ENCODE data around the gene ANO3.
"Not testable (repeated sequence)": the region's sequence is repeated elsewhere in the genome, so short reads cannot be mapped to it uniquely, and the experiment has no call there.

The ANO3 gene

DNA sequence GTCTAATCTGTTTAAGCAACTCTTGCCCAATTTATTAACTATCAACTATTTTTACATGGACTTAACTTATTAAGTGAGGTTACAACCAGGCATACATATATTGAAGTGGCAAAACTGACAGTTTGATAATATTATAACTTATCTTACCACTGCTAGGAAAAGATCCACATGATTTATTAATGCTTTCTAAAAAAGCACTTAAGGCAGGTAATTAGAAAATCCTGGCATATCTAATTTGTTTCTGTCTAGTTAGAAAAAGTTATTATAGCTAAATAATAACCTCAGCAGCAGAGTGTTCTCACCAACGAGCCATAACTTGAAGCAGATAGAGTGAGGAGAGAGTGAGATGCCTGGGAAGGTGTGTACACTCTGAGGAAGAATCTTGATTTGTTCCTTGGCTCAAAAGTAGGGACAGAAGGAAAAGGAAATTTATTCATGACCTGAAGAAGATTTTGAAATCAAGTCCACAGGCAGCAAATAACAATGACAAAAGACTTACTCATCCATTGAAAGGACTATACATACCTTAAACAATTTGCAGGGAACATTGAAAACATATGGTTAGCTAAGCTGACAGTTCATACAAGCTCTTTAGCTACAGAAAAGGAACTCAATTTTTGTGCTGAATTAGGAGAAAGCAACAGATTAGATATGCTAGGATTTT is 247.2 kb downstream of the ANO3 start:
- no peak for DNase-seq

DNA sequence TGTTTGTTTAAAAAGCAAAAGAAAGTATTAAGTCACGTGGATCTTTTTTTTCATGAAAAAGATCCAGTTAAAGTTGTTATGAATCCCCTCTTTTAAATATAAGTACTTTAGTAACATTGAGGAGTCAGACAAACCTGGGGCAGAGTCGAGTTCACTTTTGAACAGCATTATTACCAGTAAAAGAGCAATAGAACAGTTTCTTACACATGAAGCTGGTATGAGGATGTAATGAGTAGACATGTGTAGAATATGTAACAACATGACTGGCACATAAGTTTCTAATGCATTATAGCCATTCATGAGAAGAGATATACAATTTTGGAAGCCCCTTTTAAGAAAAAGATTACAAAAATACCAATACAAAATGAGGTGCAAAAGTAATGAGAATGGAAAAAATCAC is 247.8 kb downstream of the ANO3 start:
- DNase-seq, result no peak

DNA sequence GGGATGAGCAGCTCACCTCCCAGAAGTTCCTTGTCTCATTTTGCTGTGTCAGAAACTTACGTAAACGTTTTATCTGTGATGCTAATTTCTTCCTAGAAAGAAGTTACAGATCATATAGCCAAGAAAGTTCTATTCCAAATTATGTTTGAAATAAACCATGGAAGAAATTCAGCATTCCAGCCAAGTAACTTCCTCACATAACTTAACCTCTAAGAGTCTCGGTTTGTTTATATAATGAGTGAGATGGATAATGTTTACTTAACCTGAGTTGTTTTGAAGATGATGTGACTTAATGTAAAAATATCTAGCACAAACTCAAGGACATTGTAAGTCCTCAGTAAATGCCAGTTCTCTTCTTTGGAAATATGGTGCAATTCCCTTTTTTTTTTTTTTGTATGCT is 249.0 kb downstream of the ANO3 start:
- DNase-seq, result no peak

- DNase-seq, result no peak
These were observed 251.6 kb downstream of the ANO3 start for GRCh38 chr11:26583550-26583949.

DNA sequence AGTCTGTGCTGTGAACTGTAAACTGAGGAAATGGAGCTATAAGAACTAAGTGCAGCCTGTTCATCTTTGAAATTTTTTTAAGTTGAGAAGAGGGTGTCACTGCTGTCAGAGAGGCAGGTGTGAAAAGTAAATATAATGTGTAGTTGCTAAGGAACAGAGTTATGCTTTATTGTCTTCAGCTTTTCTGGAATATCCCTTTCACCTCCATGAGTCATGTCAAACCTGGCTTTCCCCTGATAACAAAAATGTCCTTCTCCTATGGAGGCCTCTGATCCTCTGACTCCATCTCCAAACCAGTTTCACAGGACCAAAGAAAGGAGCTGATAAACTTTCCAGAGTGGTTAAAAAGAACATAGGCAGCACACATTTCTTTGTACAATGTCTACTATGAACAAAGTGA is 252.9 kb downstream of the ANO3 start:
- no peak for DNase-seq

DNA sequence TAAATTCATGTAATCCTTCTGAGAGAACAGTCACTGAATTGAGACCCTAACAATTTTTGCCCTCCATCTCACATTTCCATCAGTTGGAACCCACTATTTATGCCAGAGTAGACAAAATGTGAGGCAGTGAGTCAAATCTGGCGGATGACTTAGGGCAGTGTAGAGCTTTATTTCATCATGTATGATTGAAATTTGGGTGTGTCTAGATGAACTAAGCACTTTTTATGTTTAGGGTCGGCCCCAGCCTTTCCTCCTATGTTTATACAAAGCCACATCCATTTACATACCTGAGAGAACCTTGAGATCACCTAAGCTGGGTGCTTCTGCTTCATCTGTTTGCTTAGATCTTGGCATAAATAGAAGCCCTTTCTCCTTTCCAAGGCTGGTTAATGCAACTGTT is 255.1 kb downstream of the ANO3 start:
- DNase-seq, result no peak

DNA sequence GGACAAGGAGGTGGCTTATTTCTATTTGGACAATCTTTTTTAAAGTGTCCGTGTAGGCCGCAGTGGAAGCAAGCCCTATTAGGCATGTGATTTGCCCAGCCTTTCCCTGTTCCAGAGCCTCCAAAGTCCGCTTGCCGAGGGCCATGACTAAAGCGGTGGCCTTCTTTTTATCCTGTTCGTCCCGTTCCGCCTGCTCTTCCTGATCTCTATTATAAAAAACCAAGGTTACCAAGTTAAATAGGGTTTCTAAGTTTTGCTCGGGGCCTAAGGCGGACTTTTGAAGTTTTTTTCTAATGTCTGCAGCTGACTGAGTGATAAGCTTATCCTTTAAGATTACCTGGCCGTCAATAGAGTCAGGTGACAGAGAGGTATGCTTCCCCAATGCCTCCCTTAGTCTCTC is 261.8 kb downstream of the ANO3 start:
- DNase-seq, result no peak

- DNase-seq, result peak; percentile 46 to 80
These were observed 263.4 kb downstream of the ANO3 start for GRCh38 chr11:26595207-26595865.

DNA sequence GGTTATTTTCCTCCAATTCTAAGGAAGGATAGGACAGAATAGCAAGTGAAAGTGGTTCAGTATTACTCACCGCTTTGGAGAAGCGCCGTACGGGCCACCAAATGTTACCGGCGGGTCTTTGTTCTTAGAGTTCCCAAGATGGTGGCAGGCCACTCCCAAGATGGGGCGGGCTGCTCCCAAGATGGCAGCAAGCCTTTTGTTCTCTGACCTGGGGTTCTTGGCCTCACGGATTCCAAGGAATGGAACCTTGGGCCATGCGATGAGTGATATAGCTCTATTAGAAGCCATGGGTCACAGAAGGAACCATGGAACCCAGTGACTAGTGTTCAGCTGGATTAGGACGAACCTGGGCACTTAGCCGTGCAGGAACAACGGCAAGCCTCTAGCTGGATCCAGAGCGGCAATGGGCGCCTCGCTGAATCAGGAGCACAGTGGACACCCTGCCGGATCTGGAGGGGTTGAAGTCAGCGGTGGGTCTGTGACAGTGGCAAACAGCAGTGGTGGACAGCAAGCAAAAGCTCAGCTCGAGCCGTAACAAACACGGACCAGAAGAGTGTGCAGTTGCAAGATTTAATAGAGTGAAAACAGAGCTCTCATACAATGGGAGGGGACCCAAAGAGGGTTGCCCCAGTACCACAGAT is 265.2 kb downstream of the ANO3 start:
- not testable (repeated sequence) for DNase-seq

GRCh38 chr11:26597899-26598298 is 266.0 kb downstream of the ANO3 start:
- no peak for DNase-seq

DNA sequence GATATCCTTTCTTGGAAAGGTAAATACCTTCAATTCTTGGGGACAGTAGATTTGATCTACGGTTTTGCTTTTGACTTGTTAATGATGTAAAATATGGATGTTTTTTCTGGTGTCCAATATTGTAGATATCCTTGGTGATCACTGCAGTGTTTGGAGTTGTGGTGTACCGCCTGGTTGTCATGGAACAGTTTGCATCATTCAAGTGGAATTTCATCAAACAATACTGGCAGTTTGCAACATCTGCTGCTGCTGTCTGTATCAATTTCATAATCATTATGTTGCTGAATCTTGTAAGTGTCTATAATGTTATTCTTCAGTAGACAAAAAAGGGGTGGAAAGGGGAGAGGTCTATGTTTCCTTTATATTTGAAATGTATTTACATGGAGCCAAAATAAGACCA is 267.5 kb downstream of the ANO3 start:
- DNase-seq, result peak in 1 of 2 experiments; percentile 39

- no peak for DNase-seq
These were observed 268.0 kb downstream of the ANO3 start for GRCh38 chr11:26599876-26600434.

GRCh38 chr11:26607725-26608506 is 276.0 kb downstream of the ANO3 start:
- DNase-seq, result no peak

- peak in 1 of 2 experiments; percentile 59 for DNase-seq
These were observed 276.7 kb downstream of the ANO3 start for GRCh38 chr11:26608507-26609146.

GRCh38 chr11:26613759-26614158 is 281.8 kb downstream of the ANO3 start:
- DNase-seq, result no peak

- no peak for DNase-seq
These were observed 286.5 kb downstream of the ANO3 start for GRCh38 chr11:26618441-26618840.

DNA sequence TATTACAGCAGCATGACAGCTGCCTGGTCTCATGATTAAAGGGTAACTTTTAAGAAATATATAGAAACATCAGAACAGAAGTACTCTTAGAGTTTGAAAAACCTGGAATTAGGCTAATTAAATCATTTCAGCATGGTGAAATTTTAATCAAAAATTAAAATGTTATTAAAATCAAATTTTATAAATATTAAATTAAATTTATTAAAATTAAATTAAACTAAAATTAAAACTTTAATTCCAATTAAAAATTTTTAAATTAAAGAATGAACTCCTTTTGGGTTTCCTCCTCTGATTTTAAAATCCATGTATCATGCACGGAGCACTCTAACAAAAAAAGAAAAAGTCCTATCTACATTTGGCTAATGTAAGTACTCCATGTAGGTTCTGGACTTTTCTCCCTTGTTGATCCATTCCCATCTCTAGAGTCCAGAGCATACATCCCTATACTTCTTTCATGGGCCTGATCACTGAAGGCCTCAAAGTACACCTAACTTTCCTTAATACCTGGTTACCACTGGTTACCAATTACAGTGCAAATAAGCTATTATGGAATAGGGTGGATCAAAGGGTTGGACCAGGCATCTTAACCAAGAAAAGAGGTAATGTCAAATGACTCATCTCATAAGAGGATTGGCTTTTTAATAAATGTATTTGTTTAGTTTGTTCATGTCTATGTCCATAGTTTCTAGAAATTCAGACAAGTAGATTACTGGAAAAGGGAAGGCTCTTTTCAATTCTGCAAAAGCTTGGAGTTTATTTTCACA is 288.5 kb downstream of the ANO3 start:
- no peak for DNase-seq

DNA sequence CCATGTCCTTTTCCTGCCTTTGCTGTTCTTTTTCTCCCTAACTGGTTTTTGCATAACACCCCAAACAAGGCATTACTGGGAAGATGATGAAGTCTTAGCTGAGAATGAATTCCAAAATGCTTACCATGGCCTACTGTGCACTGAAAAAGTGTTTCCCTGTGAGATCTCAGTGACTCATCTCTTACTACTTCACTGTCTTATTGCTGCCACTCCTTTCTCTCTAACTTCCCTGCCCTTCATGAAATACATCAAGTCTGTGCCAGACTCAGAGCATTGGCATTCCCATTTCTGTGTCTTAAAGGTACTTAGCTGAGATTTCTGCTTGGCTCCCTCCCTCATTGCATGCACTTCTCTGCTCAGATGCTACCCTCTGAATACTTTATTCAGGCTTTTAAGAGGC is 289.2 kb downstream of the ANO3 start:
- DNase-seq, result no peak

DNA sequence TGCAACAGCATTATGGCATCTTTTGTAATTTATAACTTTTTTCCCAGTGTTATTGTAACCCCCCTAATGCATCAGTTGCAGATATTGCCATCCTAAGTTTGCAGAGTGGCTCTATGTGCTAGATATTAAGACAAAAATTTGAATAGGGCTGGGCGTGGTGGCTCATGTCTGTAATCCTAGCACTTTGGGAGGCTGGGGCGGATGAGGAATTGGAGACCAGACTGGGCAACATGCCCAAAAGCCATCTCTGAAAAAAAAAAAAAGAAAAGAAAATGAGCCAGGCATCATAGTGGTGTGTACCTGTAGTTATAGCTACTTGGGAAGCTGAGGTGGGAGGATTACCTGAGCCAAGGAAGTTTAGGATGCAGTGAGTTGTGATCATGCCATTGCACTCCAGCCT is 290.3 kb downstream of the ANO3 start:
- DNase-seq, result no peak

DNA sequence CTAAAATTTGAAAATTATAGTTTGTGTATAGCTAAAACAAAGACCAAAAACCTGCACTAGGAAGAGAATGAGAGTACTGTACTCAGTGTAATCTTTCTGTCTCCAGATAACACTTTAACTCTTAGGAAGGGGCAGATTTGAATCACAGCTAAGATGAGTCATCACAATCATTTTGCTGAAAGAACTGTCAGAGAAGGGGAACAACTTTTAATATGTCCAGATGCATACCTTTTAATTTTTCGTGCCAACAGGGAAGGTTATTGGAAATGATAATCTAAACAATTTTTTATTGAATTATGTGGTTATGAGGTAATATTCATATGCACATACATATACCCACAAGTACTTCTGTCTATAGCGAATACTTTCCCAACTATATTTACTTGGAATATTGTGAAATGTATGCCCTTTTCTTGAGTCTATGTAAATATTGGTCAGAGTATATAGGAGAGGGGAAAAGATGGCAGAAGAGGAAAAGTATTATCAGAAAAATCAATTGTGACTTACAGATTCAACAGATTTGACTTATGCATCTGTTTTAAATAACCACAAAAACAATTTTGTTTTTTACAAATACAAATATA is 291.2 kb downstream of the ANO3 start:
- no peak for DNase-seq

GRCh38 chr11:26626346-26626745 is 294.4 kb downstream of the ANO3 start:
- no peak for DNase-seq
